ENCODE measurements around the gene PCK2.

Gene PCK2

DNA sequence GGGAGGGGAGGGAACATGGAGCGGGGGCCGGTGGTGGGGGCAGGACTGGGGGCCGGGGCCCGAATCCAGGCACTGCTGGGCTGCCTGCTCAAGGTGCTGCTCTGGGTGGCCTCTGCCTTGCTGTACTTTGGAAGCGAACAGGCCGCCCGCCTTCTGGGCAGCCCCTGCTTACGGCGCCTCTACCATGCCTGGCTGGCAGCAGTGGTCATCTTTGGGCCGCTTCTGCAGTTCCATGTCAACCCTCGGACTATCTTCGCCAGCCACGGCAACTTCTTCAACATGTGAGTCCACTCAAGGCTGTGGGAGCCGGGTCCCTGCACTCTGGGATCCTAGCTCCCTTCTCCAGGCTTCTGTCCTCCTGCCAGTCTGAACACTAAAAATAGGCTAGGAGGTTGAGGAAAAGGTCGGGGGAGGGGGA is 37.4 kb downstream of the PCK2 start:
- TF ChIP-seq EZH2 (optimal IDR thresholded peaks at IDR 0.05; ENCODE audit: low read depth, low read length), result no peak
- TF ChIP-seq EZH2phosphoT487 (IDR thresholded peaks at IDR 0.05; ENCODE audit: low read length), result no peak
- TF ChIP-seq, protein P1, sequence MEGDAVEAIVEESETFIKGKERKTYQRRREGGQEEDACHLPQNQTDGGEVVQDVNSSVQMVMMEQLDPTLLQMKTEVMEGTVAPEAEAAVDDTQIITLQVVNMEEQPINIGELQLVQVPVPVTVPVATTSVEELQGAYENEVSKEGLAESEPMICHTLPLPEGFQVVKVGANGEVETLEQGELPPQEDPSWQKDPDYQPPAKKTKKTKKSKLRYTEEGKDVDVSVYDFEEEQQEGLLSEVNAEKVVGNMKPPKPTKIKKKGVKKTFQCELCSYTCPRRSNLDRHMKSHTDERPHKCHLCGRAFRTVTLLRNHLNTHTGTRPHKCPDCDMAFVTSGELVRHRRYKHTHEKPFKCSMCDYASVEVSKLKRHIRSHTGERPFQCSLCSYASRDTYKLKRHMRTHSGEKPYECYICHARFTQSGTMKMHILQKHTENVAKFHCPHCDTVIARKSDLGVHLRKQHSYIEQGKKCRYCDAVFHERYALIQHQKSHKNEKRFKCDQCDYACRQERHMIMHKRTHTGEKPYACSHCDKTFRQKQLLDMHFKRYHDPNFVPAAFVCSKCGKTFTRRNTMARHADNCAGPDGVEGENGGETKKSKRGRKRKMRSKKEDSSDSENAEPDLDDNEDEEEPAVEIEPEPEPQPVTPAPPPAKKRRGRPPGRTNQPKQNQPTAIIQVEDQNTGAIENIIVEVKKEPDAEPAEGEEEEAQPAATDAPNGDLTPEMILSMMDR (IDR thresholded peaks at IDR 0.05; ENCODE audit: low read length), result no peak
- H3K9me3 ChIP-seq (replicated peaks; ENCODE audit: insufficient read depth, low read length), result no peaks in the 10 kb centered on the region

DNA sequence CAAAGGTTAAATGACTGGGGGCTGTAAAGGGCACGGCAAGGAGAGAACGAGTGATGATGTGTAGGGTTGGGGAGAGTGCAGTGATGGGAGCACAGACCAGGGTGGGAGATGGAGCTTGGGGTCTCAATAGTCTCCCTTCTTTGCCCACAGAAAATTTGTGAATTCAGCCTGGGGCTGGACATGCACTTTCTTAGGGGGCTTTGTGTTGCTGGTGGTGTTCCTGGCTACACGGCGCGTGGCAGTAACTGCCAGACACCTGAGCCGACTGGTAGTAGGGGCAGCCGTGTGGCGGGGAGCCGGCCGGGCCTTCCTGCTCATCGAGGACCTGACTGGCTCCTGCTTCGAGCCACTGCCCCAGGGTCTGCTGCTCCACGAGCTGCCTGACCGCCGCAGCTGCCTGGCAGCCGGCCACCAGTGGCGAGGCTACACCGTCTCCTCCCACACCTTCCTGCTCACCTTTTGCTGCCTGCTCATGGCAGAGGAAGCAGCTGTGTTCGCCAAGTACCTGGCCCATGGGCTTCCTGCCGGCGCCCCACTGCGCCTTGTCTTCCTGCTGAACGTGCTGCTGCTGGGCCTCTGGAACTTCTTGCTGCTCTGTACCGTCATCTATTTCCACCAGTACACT is 38.1 kb downstream of the PCK2 start:
- Histone ChIP-seq H4K20me1 (ENCODE audit: insufficient read depth, low read length) (no peaks in the 10 kb centered on the region), H3F3A (ENCODE audit: insufficient read depth, low read length) (0 out of 2 replicates have a peak, but pooled peaks cover 2% of the 10 kb centered on the region), H3K36me3 (replicated peaks; ENCODE audit: insufficient read depth, low read length) (no peaks in the 10 kb centered on the region), H3K4me1 (ENCODE audit: low read length) (0 out of 2 replicates have a peak, but pooled peaks cover 1% of the 10 kb centered on the region), H3K27ac (ENCODE audit: low read length) (no peak overlapping the region), H2AFZ (ENCODE audit: low read length) (no peak overlapping the region), H3K27me3 (replicated peaks; ENCODE audit: insufficient read depth, low read length) (no peaks in the 10 kb centered on the region), H3K79me2 (ENCODE audit: low read length) (peaks cover 12% of the 10 kb centered on the region), H3K9ac (ENCODE audit: low read length) (no peak overlapping the region), H3K9me2 (replicated peaks; ENCODE audit: insufficient read depth, low read length) (no peaks in the 10 kb centered on the region), H3K9me3 (replicated peaks; ENCODE audit: insufficient read depth, low read length) (no peaks in the 10 kb centered on the region), H3K4me2 (ENCODE audit: low read depth, low read length) (no peak overlapping the region), H3K4me3 (ENCODE audit: low read length) (no peak overlapping the region)
- TF ChIP-seq EZH2phosphoT487 (IDR thresholded peaks at IDR 0.05; ENCODE audit: low read length), result no peak
- TF ChIP-seq, protein P1 (IDR thresholded peaks at IDR 0.05; ENCODE audit: low read length), result no peak
- TF ChIP-seq EZH2 (optimal IDR thresholded peaks at IDR 0.05; ENCODE audit: low read depth, low read length), result no peak
- DNase-seq, result no peak

More for the DNA sequence above, 37.4 kb downstream of the PCK2 start:
- H4K20me1 ChIP-seq (ENCODE audit: insufficient read depth, low read length), result no peaks in the 10 kb centered on the region
- no peak overlapping the region for H2AFZ ChIP-seq (ENCODE audit: low read length)
- no peaks in the 10 kb centered on the region for H3K4me1 ChIP-seq (ENCODE audit: low read length)
- H3K4me2 ChIP-seq (ENCODE audit: low read depth, low read length), result no peak overlapping the region
- no peak for DNase-seq
- no peak overlapping the region for H3K4me3 ChIP-seq (ENCODE audit: low read length)
- H3K27me3 ChIP-seq (replicated peaks; ENCODE audit: insufficient read depth, low read length), result no peaks in the 10 kb centered on the region
- H3K9ac ChIP-seq (ENCODE audit: low read length), result no peak overlapping the region
- H3K9me2 ChIP-seq (replicated peaks; ENCODE audit: insufficient read depth, low read length), result no peaks in the 10 kb centered on the region
- 0 out of 2 replicates have a peak, but pooled peaks cover 2% of the 10 kb centered on the region for H3F3A ChIP-seq (ENCODE audit: insufficient read depth, low read length)
- no peaks in the 10 kb centered on the region for H3K36me3 ChIP-seq (replicated peaks; ENCODE audit: insufficient read depth, low read length)
- H3K79me2 ChIP-seq (ENCODE audit: low read length), result peaks cover 6% of the 10 kb centered on the region
- H3K27ac ChIP-seq (ENCODE audit: low read length), result no peak overlapping the region

DNA sequence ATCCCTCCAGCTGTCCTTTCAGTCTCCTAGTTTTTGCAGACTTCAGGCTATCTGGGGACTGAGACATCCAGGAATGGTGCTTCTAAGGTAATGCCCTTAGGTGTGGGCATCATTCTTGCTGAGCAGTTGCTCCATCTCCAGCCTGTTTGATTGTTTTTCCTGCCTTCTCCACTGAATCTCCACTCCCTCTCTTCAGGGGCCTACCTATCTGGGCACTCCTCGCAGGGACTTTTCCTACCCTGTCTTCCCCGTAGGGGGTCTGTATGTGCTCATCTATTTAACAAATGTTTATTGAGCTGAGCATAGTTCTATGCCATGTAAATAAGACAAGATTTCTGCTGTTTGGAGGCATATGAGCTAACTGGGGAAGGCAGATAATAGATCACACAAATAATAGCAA is 38.9 kb downstream of the PCK2 start:
- no peak for TF ChIP-seq EZH2 (optimal IDR thresholded peaks at IDR 0.05; ENCODE audit: low read depth, low read length)
- TF ChIP-seq, protein P1 (IDR thresholded peaks at IDR 0.05; ENCODE audit: low read length), result no peak
- no peak for TF ChIP-seq EZH2phosphoT487 (IDR thresholded peaks at IDR 0.05; ENCODE audit: low read length)
- Histone ChIP-seq H3K4me1 (ENCODE audit: low read length) (0 out of 2 replicates have a peak, but pooled peaks cover 2% of the 10 kb centered on the region), H3K9ac (ENCODE audit: low read length) (no peak overlapping the region), H3K36me3 (replicated peaks; ENCODE audit: insufficient read depth, low read length) (no peaks in the 10 kb centered on the region), H3K9me2 (replicated peaks; ENCODE audit: insufficient read depth, low read length) (no peaks in the 10 kb centered on the region), H3K27ac (ENCODE audit: low read length) (no peak overlapping the region), H3F3A (ENCODE audit: insufficient read depth, low read length) (0 out of 2 replicates have a peak, but pooled peaks cover 2% of the 10 kb centered on the region), H3K4me3 (ENCODE audit: low read length) (no peak overlapping the region), H2AFZ (ENCODE audit: low read length) (no peak overlapping the region), H3K4me2 (ENCODE audit: low read depth, low read length) (no peak overlapping the region), H3K79me2 (ENCODE audit: low read length) (peaks cover 20% of the 10 kb centered on the region), H3K9me3 (replicated peaks; ENCODE audit: insufficient read depth, low read length) (no peaks in the 10 kb centered on the region), H3K27me3 (replicated peaks; ENCODE audit: insufficient read depth, low read length) (no peaks in the 10 kb centered on the region), H4K20me1 (ENCODE audit: insufficient read depth, low read length) (no peaks in the 10 kb centered on the region)
- DNase-seq, result no peak
